B cell (primary cell): ENCODE measurements around the gene GMPR. TPM values are rescaled to one million over a fixed set of nuclear protein-coding genes. Genes with fewer than 3 reads are reported as not detected.

Experiments used
- ATAC-seq: fragments of 200-7000 bp; cut with Tn5 transposase; one replicate; pipeline ENCODE4 v1.10.0; 2021; ENCODE audit warnings: low read depth, mild to moderate bottlenecking, moderate number of reproducible peaks, moderate library complexity
- CTCF ChIA-PET: fragments of 350-600 bp; sonication (Branson Sonifier 250); formaldehyde crosslinking; loops from one replicate; lab custom pipeline; 2021; ENCODE audit warnings: antibody characterized with exemption, inconsistent platforms; lab: Charles Lee
- POLR2A ChIA-PET: fragments of 350-600 bp; sonication (Branson Sonifier 250); formaldehyde crosslinking; loops from one replicate; lab custom pipeline; 2021; ENCODE audit warnings: antibody characterized with exemption; lab: Charles Lee
- DNase-seq: peaks from one replicate; pipeline ENCODE4 v3.0.0; 2013
- H2AFZ ChIP-seq: 2 replicates; pipeline ENCODE4 v1.6.1; 2012; ENCODE audit warnings: mild to moderate bottlenecking, low read depth, low read length; ENCODE audit not compliant: insufficient read depth, poor library complexity, severe bottlenecking
- H3K27ac ChIP-seq, 2 donors: 1 replicate in 1 of 2; 2 replicates in 1 of 2; pipeline ENCODE4 v1.5.1; 2012 to 2013; ENCODE audit warnings: low read length in 2 of 2, mild to moderate bottlenecking in 2 of 2, moderate library complexity in 1 of 2
- H3K27me3 ChIP-seq, 4 experiments: fragments of 200-600 bp in 1 of 4; sonication (generic) in 1 of 4; replicated peaks in 1 of 4; 1 replicate in 2 of 4; 2 replicates in 2 of 4; pipeline versions ENCODE4 v1.6.1 to v1.7.0; 2013 to 2016; ENCODE audit warnings: low read length in 3 of 4, mild to moderate bottlenecking in 2 of 4, mixed read lengths in 1 of 4, moderate library complexity in 1 of 4; ENCODE audit not compliant: insufficient read depth in 4 of 4, control insufficient read depth in 3 of 4; ENCODE audit errors: control extremely low read depth in 1 of 4
- H3K36me3 ChIP-seq, 2 experiments: replicated peaks in 1 of 2; 1 replicate in 1 of 2; 2 replicates in 1 of 2; pipeline versions ENCODE4 v1.6.1 to v1.7.1; 2013; ENCODE audit warnings: low read length in 1 of 2; ENCODE audit not compliant: insufficient read depth in 2 of 2, control insufficient read depth in 1 of 2; ENCODE audit errors: control extremely low read depth in 1 of 2, extremely low read depth in 1 of 2
- H3K4me1 ChIP-seq, 2 donors: fragments of 200-600 bp in 1 of 2; sonication (generic) in 1 of 2; 1 replicate in 1 of 2; 2 replicates in 1 of 2; pipeline versions ENCODE4 v1.5.1 to v1.6.1; 2013 to 2017; ENCODE audit warnings: low read length in 2 of 2; ENCODE audit not compliant: control insufficient read depth in 2 of 2, insufficient read depth in 2 of 2
- H3K4me2 ChIP-seq: replicated peaks from 2 replicates; pipeline ENCODE3; 2012; ENCODE audit warnings: mild to moderate bottlenecking, low read depth, low read length; ENCODE audit not compliant: poor library complexity, severe bottlenecking
- H3K4me3 ChIP-seq, 5 experiments: fragments of 200-600 bp in 1 of 5; sonication (generic) in 1 of 5; 1 replicate in 3 of 5; 2 replicates in 2 of 5; pipeline versions ENCODE4 v1.5.1 to v1.7.0; 2011 to 2016; ENCODE audit warnings: low read length in 4 of 5, mild to moderate bottlenecking in 4 of 5, low read depth in 2 of 5, control low read depth in 1 of 5, moderate library complexity in 1 of 5; ENCODE audit not compliant: insufficient read depth in 1 of 5; ENCODE audit errors: control extremely low read depth in 1 of 5, extremely low read depth in 1 of 5
- H3K79me2 ChIP-seq: fragments of 200-600 bp; sonication (generic); one replicate; pipeline ENCODE4 v1.6.0; 2016; ENCODE audit warnings: low read length; ENCODE audit not compliant: control insufficient read depth, insufficient read depth
- H3K9ac ChIP-seq: fragments of 200-600 bp; sonication (generic); 2 replicates; pipeline ENCODE4 v1.6.1; 2017; ENCODE audit warnings: mild to moderate bottlenecking, low read length, moderate library complexity
- H3K9me3 ChIP-seq, 3 donors: one replicate each; pipeline versions ENCODE4 v1.6.1 to v1.7.1; 2013; ENCODE audit warnings: low read length in 2 of 3; ENCODE audit not compliant: control insufficient read depth in 2 of 3, insufficient read depth in 1 of 3; ENCODE audit errors: control extremely low read depth in 1 of 3
- H4K20me1 ChIP-seq: 2 replicates; pipeline ENCODE4 v1.6.0; 2012; ENCODE audit warnings: mild to moderate bottlenecking, low read length; ENCODE audit not compliant: insufficient read depth, control insufficient read depth, poor library complexity, severe bottlenecking
- H3K27ac Mint-ChIP-seq: one replicate; pipeline ENCODE4 v1.8.0; 2021; ENCODE audit warnings: mixed read lengths
- H3K27me3 Mint-ChIP-seq: one replicate; pipeline ENCODE4 v1.8.0; 2021; ENCODE audit warnings: mixed read lengths
- H3K4me1 Mint-ChIP-seq: one replicate; pipeline ENCODE4 v1.8.0; 2021; ENCODE audit warnings: mixed read lengths
- H3K4me3 Mint-ChIP-seq: one replicate; pipeline ENCODE4 v1.8.0; 2021; ENCODE audit warnings: mixed read lengths
- H3K9me3 Mint-ChIP-seq: one replicate; pipeline ENCODE4 v1.8.0; 2022; ENCODE audit warnings: mixed read lengths; ENCODE audit not compliant: insufficient read depth
- EZH2 ChIP-seq: IDR thresholded peaks from 2 replicates; pipeline ENCODE4 v1.6.1; 2012; ENCODE audit warnings: borderline replicate concordance, low read depth, mild to moderate bottlenecking, moderate library complexity, low read length; ENCODE audit not compliant: insufficient read depth, poor library complexity, severe bottlenecking
- WGBS: methylation state at CpG from one replicate; pipeline ENCODE4 v1.1.5; 2013; ENCODE audit warnings: missing lambda C conversion rate; ENCODE audit not compliant: insufficient coverage; 5-methylcytosine and 5-hydroxymethylcytosine counted together
- intact Hi-C: fragments of 100-400 bp; cut with micrococcal nuclease; formaldehyde crosslinking; loops from one replicate; pipeline ENCODE4 v1.10.0; 2022
- polyA plus RNA-seq: library from polyadenylated mRNA; depleted of rRNA; stranded (reverse); fragments of >200 nt; gene quantifications from 2 replicates; pipeline ENCODE4 v1.2.3, GENCODE V29; 2012
- total RNA-seq, 2 donors: library from RNA; stranded (reverse); fragments of 120-200 nt in 1 of 2; gene quantifications; 1 replicate in 1 of 2; 2 replicates in 1 of 2; pipeline versions ENCODE4 v1.2.3 to v1.2.4, GENCODE V29; 2013 to 2022
- TF ChIP-seq, protein P1 (sequence below): fragments of 200-600 bp; IDR thresholded peaks from one replicate; pipeline ENCODE4 v1.8.0; 2022; ENCODE audit warnings: antibody characterized with exemption, mild to moderate bottlenecking

Gene GMPR
- total and polyA plus RNA-seq, 2 donors (not counting 1 experiment from before 2014, with no cell fraction given): 0.82 TPM; not detected in 1

DNA sequence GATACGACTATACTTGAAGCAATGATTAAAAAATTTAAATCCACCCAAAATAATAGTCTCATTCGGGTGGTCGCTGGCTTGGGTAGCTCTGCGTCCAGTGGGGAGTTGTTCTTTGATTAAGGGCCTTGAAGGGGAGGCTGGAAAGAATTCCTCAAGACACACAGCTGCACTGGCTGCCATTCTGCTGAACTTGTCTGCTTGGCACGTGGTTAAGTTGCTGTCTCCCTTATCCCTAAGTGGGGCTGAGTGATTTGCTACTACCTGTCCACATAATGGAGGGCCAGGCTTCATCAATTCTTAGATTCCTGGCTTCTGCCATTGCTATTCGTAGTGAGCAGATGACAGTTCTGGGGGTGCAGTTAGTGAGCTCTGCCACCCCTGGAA is 98.5 kb downstream of the GMPR start:
- CTCF ChIA-PET: interaction anchor here (1.0 to 1.5 kb wide), 3 partner anchors 9 to 854 kb away, joined by 3 to 4 read pairs (median 3); no protein-coding TSS in a partner anchor
- DNase-seq: no peak
- no peaks in the 10 kb centered on the region for H3K9me3 ChIP-seq
- peaks cover 5% of the 10 kb centered on the region in 2 donors for H3K4me1 ChIP-seq
- no peak overlapping the region for H2AFZ ChIP-seq
- ATAC-seq: no peak
- no peaks in the 10 kb centered on the region for H3K36me3 ChIP-seq
- WGBS: 100% methylated on average over 1 of the region's 6 CpGs
- H3K27me3 ChIP-seq: no peaks in the 10 kb centered on the region
- peaks cover 6% of the 10 kb centered on the region for H3K4me1 Mint-ChIP-seq
- no peak overlapping the region for H3K27ac Mint-ChIP-seq
- no peaks in the 10 kb centered on the region for H3K27me3 Mint-ChIP-seq
- H3K4me3 ChIP-seq: no peak overlapping the region
- H3K4me3 Mint-ChIP-seq: no peak overlapping the region
- POLR2A ChIA-PET: no interaction called here
- no peak overlapping the region for H3K27ac ChIP-seq
- no peaks in the 10 kb centered on the region for H3K79me2 ChIP-seq
- no peaks in the 10 kb centered on the region for H3K9me3 Mint-ChIP-seq
- TF ChIP-seq, protein P1, sequence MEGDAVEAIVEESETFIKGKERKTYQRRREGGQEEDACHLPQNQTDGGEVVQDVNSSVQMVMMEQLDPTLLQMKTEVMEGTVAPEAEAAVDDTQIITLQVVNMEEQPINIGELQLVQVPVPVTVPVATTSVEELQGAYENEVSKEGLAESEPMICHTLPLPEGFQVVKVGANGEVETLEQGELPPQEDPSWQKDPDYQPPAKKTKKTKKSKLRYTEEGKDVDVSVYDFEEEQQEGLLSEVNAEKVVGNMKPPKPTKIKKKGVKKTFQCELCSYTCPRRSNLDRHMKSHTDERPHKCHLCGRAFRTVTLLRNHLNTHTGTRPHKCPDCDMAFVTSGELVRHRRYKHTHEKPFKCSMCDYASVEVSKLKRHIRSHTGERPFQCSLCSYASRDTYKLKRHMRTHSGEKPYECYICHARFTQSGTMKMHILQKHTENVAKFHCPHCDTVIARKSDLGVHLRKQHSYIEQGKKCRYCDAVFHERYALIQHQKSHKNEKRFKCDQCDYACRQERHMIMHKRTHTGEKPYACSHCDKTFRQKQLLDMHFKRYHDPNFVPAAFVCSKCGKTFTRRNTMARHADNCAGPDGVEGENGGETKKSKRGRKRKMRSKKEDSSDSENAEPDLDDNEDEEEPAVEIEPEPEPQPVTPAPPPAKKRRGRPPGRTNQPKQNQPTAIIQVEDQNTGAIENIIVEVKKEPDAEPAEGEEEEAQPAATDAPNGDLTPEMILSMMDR: no peak
- TF ChIP-seq EZH2: no peak
- H3K4me2 ChIP-seq: no peak overlapping the region
- H4K20me1 ChIP-seq: no peaks in the 10 kb centered on the region
- intact Hi-C loops: loop anchor here (10.0 kb wide), 1 partner anchor 258 kb away; no protein-coding TSS in a partner anchor
- H3K9ac ChIP-seq: no peak overlapping the region

- Histone ChIP-seq H3K4me3 (no peak overlapping the region), H3K9me3 (no peaks in the 10 kb centered on the region), H3K27me3 (no peaks in the 10 kb centered on the region), H3K79me2 (no peaks in the 10 kb centered on the region), H3K4me1 (peaks cover 0 to under 1% of the 10 kb centered on the region in 2 donors), H3K27ac (no peak overlapping the region), H3K36me3 (no peaks in the 10 kb centered on the region), H3K4me2 (no peak overlapping the region), H4K20me1 (no peaks in the 10 kb centered on the region), H2AFZ (no peak overlapping the region), H3K9ac (no peak overlapping the region)
- ATAC-seq (no peak), DNase-seq (no peak)
- intact Hi-C loops: loop anchor here (10.0 kb wide), 1 partner anchor 257 kb away; no protein-coding TSS in a partner anchor
- POLR2A ChIA-PET: no interaction called here
- 97% methylated on average over 12 of the region's 13 CpGs for WGBS
- H3K4me1 Mint-ChIP-seq: peaks cover 6% of the 10 kb centered on the region
- no peak overlapping the region for H3K4me3 Mint-ChIP-seq
- H3K27me3 Mint-ChIP-seq: no peaks in the 10 kb centered on the region
- no peaks in the 10 kb centered on the region for H3K9me3 Mint-ChIP-seq
- CTCF ChIA-PET: interaction anchor here (1.0 to 1.5 kb wide), 3 partner anchors 8 to 854 kb away, joined by 3 to 4 read pairs (median 3); no protein-coding TSS in a partner anchor
- no peak overlapping the region for H3K27ac Mint-ChIP-seq
- TF ChIP-seq, protein P1: no peak
- TF ChIP-seq EZH2: no peak
Measured at GRCh38 chr6:16337295-16337975, 99.0 kb downstream of the GMPR start.
